GM12872 (cell line): ENCODE data around the gene DACT2.

Experiments
- CTCF ChIP-seq: IDR thresholded peaks from 3 replicates; pipeline ENCODE4 v1.5.1; 2011; ENCODE audit warnings: low read depth, mild to moderate bottlenecking, low read length, moderate library complexity; ENCODE audit not compliant: insufficient read depth

The DACT2 gene

GRCh38 chr6:168315596-168315995 is 4.0 kb downstream of the DACT2 start:
- no peak for TF ChIP-seq CTCF

- TF ChIP-seq CTCF, result no peak
These were observed 4.6 kb downstream of the DACT2 start for GRCh38 chr6:168314948-168315347.

- TF ChIP-seq CTCF, result no peak
These were observed 5.6 kb downstream of the DACT2 start for GRCh38 chr6:168314021-168314420.

- no peak for TF ChIP-seq CTCF
These were observed 6.1 kb downstream of the DACT2 start for GRCh38 chr6:168313431-168314011.

GRCh38 chr6:168311410-168312124 is 8.0 kb downstream of the DACT2 start:
- no peak for TF ChIP-seq CTCF

GRCh38 chr6:168310945-168311344 is 8.6 kb downstream of the DACT2 start:
- TF ChIP-seq CTCF, result no peak

- TF ChIP-seq CTCF, result no peak
These were observed 9.2 kb downstream of the DACT2 start for GRCh38 chr6:168310403-168310802.
